Fibroblast of mammary gland (primary cell): Measurements from ENCODE around the gene ZFYVE28.

Source experiments
- DNase-seq: peaks from one replicate; pipeline ENCODE4 v3.0.0-alpha.2; 2010; ENCODE audit warnings: low read depth
- H3K4me3 ChIP-seq: 2 replicates; pipeline ENCODE4 v1.5.1; 2011; ENCODE audit warnings: low read depth, mild to moderate bottlenecking, low read length, moderate library complexity; ENCODE audit not compliant: control insufficient read depth
- TF ChIP-seq, protein P1 (sequence below): conservative IDR thresholded peaks from 2 replicates; pipeline ENCODE4 v1.5.1; 2011; ENCODE audit warnings: low read depth, low read length, inconsistent platforms; ENCODE audit not compliant: control insufficient read depth, insufficient read depth

Gene ZFYVE28

GRCh38 chr4:2302387-2303119 is 115.9 kb downstream of the ZFYVE28 start:
- no peak for DNase-seq
- H3K4me3 ChIP-seq: no peak overlapping the region
- TF ChIP-seq, protein P1, sequence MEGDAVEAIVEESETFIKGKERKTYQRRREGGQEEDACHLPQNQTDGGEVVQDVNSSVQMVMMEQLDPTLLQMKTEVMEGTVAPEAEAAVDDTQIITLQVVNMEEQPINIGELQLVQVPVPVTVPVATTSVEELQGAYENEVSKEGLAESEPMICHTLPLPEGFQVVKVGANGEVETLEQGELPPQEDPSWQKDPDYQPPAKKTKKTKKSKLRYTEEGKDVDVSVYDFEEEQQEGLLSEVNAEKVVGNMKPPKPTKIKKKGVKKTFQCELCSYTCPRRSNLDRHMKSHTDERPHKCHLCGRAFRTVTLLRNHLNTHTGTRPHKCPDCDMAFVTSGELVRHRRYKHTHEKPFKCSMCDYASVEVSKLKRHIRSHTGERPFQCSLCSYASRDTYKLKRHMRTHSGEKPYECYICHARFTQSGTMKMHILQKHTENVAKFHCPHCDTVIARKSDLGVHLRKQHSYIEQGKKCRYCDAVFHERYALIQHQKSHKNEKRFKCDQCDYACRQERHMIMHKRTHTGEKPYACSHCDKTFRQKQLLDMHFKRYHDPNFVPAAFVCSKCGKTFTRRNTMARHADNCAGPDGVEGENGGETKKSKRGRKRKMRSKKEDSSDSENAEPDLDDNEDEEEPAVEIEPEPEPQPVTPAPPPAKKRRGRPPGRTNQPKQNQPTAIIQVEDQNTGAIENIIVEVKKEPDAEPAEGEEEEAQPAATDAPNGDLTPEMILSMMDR: no peak

DNA sequence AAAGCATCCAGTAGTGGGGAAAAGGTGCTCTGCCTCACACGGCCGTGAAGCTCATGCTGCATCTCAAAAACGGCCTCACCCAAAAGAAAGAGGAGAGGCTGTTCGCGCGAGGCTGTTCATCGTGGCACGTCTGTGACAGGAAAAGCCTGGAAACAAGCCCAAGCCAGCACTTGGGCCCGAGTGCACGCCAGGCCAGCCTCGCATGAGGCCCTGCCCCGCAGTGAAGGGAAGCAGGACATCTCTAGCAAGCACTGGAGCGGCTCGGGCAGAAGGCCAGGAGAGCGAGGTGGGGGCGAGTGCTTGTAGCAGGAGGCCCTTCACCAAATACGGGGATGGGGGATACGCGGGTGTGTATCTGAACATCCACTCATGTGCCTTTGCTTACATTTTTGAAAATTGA is 116.6 kb downstream of the ZFYVE28 start:
- no peak for DNase-seq
- H3K4me3 ChIP-seq: no peak overlapping the region
- TF ChIP-seq, protein P1: no peak

DNA sequence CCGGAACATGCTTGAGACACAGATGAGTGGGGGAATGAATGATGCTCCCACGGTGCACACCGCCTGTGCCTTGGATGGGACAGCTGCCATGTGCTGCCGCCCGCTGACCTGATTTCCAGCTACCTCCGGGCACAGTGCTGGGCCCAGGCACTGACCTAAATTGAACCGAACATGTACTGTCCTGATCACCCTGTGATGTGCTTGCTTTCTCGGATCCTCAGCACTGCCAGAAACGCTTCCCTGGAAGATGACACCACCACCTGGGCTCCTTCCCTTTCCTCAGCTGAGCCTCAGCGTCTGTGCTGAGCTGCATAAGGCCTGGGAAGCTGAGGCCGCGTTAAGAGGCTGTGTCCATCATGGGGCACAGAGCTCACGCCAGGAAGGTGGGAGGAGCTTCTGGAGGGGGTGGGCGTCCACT is 117.2 kb downstream of the ZFYVE28 start:
- DNase-seq: no peak
- TF ChIP-seq, protein P1: no peak
- no peak overlapping the region for H3K4me3 ChIP-seq

- TF ChIP-seq, protein P1: no peak
- no peak for DNase-seq
- no peak overlapping the region for H3K4me3 ChIP-seq
Observed at GRCh38 chr4:2300431-2301224, 117.8 kb downstream of the ZFYVE28 start.

- TF ChIP-seq, protein P1: no peak
- no peak for DNase-seq
- H3K4me3 ChIP-seq: no peak overlapping the region
Observed at GRCh38 chr4:2299794-2300193, 118.7 kb downstream of the ZFYVE28 start.

GRCh38 chr4:2298532-2298991 is 119.9 kb downstream of the ZFYVE28 start:
- no peak overlapping the region for H3K4me3 ChIP-seq
- no peak for DNase-seq
- TF ChIP-seq, protein P1: no peak
